ENCODE measurements around the gene CX3CR1. TPM values are rescaled to one million over a fixed set of nuclear protein-coding genes. Genes with fewer than 3 reads are reported as not detected.

CX3CR1 gene
- total and polyA plus RNA-seq, 2 donors (not counting 1 experiment from before 2014, with no cell fraction given) = 0.16 to 0.27 TPM

DNA sequence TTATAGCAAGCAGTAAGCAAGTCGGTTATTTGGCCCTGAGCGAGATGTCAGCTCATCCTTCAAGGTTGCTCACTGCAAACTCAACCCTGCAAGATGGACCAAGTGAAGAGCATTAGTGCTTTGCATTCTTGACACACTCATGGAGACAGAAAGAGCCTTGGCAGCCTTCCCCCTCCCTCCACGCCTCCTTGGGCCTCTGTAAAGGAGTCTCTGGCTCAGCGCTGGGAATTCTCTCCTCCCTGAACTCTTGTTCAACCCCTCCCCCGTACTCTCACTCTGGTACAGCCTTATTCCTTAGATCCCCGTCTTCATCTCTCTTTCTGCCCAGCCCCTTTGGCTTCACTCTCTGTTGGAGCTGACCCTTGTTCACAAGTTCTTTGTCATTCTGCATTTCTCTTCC, 2.2 kb upstream of the CX3CR1 start:
- DNase-seq = no peak
- no peaks in the 10 kb centered on the region for H3K36me3 ChIP-seq (replicated peaks in 1 of 2; ENCODE audit: control extremely low read depth in 1 of 2, control insufficient read depth in 1 of 2, extremely low read depth in 1 of 2, insufficient read depth in 2 of 2, low read length in 1 of 2)
- CTCF ChIA-PET = interaction anchor here (1.3 to 31.5 kb wide), 2 partner anchors 14 to 80 kb away, joined by 4 to 1573 read pairs; partner anchors contain the start of gene XIRP1
- POLR2A ChIA-PET = no interaction called here
- H3K9me3 ChIP-seq (ENCODE audit: control extremely low read depth in 1 of 3, control insufficient read depth in 2 of 3, insufficient read depth in 1 of 3, low read length in 2 of 3) = no peaks in the 10 kb centered on the region
- TF ChIP-seq, protein P1, sequence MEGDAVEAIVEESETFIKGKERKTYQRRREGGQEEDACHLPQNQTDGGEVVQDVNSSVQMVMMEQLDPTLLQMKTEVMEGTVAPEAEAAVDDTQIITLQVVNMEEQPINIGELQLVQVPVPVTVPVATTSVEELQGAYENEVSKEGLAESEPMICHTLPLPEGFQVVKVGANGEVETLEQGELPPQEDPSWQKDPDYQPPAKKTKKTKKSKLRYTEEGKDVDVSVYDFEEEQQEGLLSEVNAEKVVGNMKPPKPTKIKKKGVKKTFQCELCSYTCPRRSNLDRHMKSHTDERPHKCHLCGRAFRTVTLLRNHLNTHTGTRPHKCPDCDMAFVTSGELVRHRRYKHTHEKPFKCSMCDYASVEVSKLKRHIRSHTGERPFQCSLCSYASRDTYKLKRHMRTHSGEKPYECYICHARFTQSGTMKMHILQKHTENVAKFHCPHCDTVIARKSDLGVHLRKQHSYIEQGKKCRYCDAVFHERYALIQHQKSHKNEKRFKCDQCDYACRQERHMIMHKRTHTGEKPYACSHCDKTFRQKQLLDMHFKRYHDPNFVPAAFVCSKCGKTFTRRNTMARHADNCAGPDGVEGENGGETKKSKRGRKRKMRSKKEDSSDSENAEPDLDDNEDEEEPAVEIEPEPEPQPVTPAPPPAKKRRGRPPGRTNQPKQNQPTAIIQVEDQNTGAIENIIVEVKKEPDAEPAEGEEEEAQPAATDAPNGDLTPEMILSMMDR (IDR thresholded peaks at IDR 0.05) = no peak
- H3K79me2 ChIP-seq (ENCODE audit: control insufficient read depth, insufficient read depth, low read length) = no peaks in the 10 kb centered on the region
- Mint-ChIP-seq H3K4me3 (no peak overlapping the region), H3K27me3 (no peaks in the 10 kb centered on the region), H3K4me1 (peaks cover 39% of the 10 kb centered on the region), H3K9me3 (ENCODE audit: insufficient read depth) (no peaks in the 10 kb centered on the region), H3K27ac (no peak overlapping the region)
- H2AFZ ChIP-seq (ENCODE audit: insufficient read depth, low read depth, low read length, poor library complexity, severe bottlenecking) = no peak overlapping the region
- H3K4me3 ChIP-seq (ENCODE audit: control extremely low read depth in 1 of 5, extremely low read depth in 1 of 5, insufficient read depth in 1 of 5, low read depth in 2 of 5, low read length in 4 of 5) = peak overlapping the region in 1 of 5 experiments; percentile 16
- H3K4me2 ChIP-seq (replicated peaks; ENCODE audit: low read depth, low read length, poor library complexity, severe bottlenecking) = peak overlapping the region; percentile 64
- no peak for ATAC-seq (ENCODE audit: low read depth)
- peaks cover 26 to 33% of the 10 kb centered on the region in 2 donors for H3K4me1 ChIP-seq (ENCODE audit: control insufficient read depth in 2 of 2, insufficient read depth in 2 of 2, low read length in 2 of 2)
- H3K9ac ChIP-seq (ENCODE audit: low read length) = no peak overlapping the region
- intact Hi-C loops (cut with micrococcal nuclease) = no loop called here
- no peaks in the 10 kb centered on the region for H3K27me3 ChIP-seq (replicated peaks in 1 of 4; ENCODE audit: control extremely low read depth in 1 of 4, control insufficient read depth in 3 of 4, insufficient read depth in 4 of 4, low read length in 3 of 4)
- no peak overlapping the region for H3K27ac ChIP-seq (ENCODE audit: low read length in 2 of 2)
- 100% methylated on average over 4 of the region's 6 CpGs for WGBS (ENCODE audit: insufficient coverage)
- H4K20me1 ChIP-seq (ENCODE audit: control insufficient read depth, insufficient read depth, low read length, poor library complexity, severe bottlenecking) = no peaks in the 10 kb centered on the region

DNA sequence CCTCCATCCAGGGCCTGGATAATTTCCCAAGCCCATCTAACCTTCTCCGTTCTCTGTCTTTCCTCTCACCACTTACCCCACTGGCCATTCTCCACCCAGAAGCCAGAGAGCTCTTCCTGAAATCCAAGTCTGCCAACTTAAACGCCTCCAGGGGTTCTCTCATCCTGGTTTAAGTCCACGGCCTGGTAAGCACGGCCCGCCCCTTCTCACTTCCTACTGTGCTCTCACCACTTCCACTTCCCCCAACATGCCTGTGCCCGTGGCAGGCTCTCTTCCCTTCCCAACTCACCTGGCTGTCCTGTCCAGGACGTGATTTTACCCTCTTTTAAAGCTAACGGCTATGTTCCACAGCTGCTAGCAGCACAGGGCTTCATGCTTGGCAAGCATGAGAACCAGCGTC, 1.7 kb upstream of the CX3CR1 start:
- H3K27me3 ChIP-seq (replicated peaks in 1 of 4; ENCODE audit: control extremely low read depth in 1 of 4, control insufficient read depth in 3 of 4, insufficient read depth in 4 of 4, low read length in 3 of 4) = no peaks in the 10 kb centered on the region
- no peaks in the 10 kb centered on the region for H3K36me3 ChIP-seq (replicated peaks in 1 of 2; ENCODE audit: control extremely low read depth in 1 of 2, control insufficient read depth in 1 of 2, extremely low read depth in 1 of 2, insufficient read depth in 2 of 2, low read length in 1 of 2)
- POLR2A ChIA-PET = no interaction called here
- H3K27me3 Mint-ChIP-seq = no peaks in the 10 kb centered on the region
- no peak overlapping the region for H3K9ac ChIP-seq (ENCODE audit: low read length)
- TF ChIP-seq, protein P1 (IDR thresholded peaks at IDR 0.05) = no peak
- TF ChIP-seq EZH2 (IDR thresholded peaks at IDR 0.05; ENCODE audit: borderline replicate concordance, insufficient read depth, low read depth, low read length, poor library complexity, severe bottlenecking) = no peak
- no peaks in the 10 kb centered on the region for H3K79me2 ChIP-seq (ENCODE audit: control insufficient read depth, insufficient read depth, low read length)
- H3K27ac ChIP-seq (ENCODE audit: low read length in 2 of 2) = no peak overlapping the region
- H4K20me1 ChIP-seq (ENCODE audit: control insufficient read depth, insufficient read depth, low read length, poor library complexity, severe bottlenecking) = no peaks in the 10 kb centered on the region
- peak overlapping the region; percentile 64 for H3K4me2 ChIP-seq (replicated peaks; ENCODE audit: low read depth, low read length, poor library complexity, severe bottlenecking)
- ATAC-seq (ENCODE audit: low read depth) (peak; percentile 33), DNase-seq (no peak)
- no peaks in the 10 kb centered on the region for H3K9me3 ChIP-seq (ENCODE audit: control extremely low read depth in 1 of 3, control insufficient read depth in 2 of 3, insufficient read depth in 1 of 3, low read length in 2 of 3)
- H2AFZ ChIP-seq (ENCODE audit: insufficient read depth, low read depth, low read length, poor library complexity, severe bottlenecking) = no peak overlapping the region
- peaks cover 38% of the 10 kb centered on the region for H3K4me1 Mint-ChIP-seq
- intact Hi-C loops (cut with micrococcal nuclease) = no loop called here
- H3K4me1 ChIP-seq (ENCODE audit: control insufficient read depth in 2 of 2, insufficient read depth in 2 of 2, low read length in 2 of 2) = peaks cover 26 to 33% of the 10 kb centered on the region in 2 donors
- H3K4me3 ChIP-seq (ENCODE audit: control extremely low read depth in 1 of 5, extremely low read depth in 1 of 5, insufficient read depth in 1 of 5, low read depth in 2 of 5, low read length in 4 of 5) = peak overlapping the region in 1 of 5 experiments; percentile 16
- H3K4me3 Mint-ChIP-seq = peak overlapping the region; percentile 14
- H3K9me3 Mint-ChIP-seq (ENCODE audit: insufficient read depth) = no peaks in the 10 kb centered on the region
- CTCF ChIA-PET = interaction anchor here (1.3 to 31.5 kb wide), 2 partner anchors 13 to 80 kb away, joined by 4 to 1573 read pairs; partner anchors contain the start of gene XIRP1
- no peak overlapping the region for H3K27ac Mint-ChIP-seq
- WGBS (ENCODE audit: insufficient coverage) = 43% methylated on average over 9 of the region's 9 CpGs

Data from B cell (primary cell).